Retinal pigment epithelial cell (primary cell): ENCODE measurements around the gene IL18.
A peak's percentile ranks its signal among the peaks of the same experiment; 100 is the strongest.
"Not testable (repeated sequence)": the region's sequence is repeated elsewhere in the genome, so short reads cannot be mapped to it uniquely, and the experiment has no call there.

Source experiments
- DNase-seq: peaks from one replicate; pipeline ENCODE4 v3.0.0-alpha.2; 2010; ENCODE audit warnings: low read depth
- H3K4me3 ChIP-seq: 2 replicates; pipeline ENCODE4 v1.5.1; 2011; ENCODE audit warnings: mild to moderate bottlenecking, low read length, control low read depth, moderate library complexity
- CTCF ChIP-seq: conservative IDR thresholded peaks from 2 replicates; pipeline ENCODE4 v1.5.1; 2011; ENCODE audit warnings: low read depth, low read length, control low read depth, inconsistent platforms

The IL18 gene

GRCh38 chr11:112167145-112167544 is 3.3 kb upstream of the IL18 start, which contains the start of gene TEX12:
Gene TEX12, plus strand, starts transcription at chr11:112167372. Its CDS starts 1,897 bp downstream, at chr11:112169269.
- TF ChIP-seq CTCF: no peak
- no peak for DNase-seq
- H3K4me3 ChIP-seq: no peak within 1 kb of the TSS

DNA sequence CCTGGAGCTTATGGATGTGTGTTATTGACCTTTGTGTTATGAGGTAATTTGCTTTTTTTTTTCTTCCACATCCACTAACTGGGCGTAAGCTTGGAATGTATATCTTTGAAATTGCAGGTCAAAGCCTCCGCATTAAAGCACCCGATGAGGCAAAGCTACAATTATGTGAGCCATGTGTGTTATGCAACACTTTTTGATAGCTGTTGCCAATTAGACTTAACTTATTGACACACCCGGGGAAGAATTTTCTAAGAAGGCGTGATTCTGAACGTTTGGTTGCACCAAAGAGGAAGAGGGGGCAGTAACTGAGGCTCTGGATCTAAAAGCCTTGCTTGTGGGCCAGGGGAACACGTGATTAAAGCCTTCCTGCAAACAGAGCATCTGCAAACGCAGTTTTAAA is 2.7 kb upstream of the IL18 start:
- no peak for TF ChIP-seq CTCF
- no peak overlapping the region for H3K4me3 ChIP-seq
- DNase-seq: peak; percentile 90

- H3K4me3 ChIP-seq: no peak overlapping the region
- no peak for TF ChIP-seq CTCF
- DNase-seq: no peak
Measured at GRCh38 chr11:112165049-112165448, 1.2 kb upstream of the IL18 start.

DNA sequence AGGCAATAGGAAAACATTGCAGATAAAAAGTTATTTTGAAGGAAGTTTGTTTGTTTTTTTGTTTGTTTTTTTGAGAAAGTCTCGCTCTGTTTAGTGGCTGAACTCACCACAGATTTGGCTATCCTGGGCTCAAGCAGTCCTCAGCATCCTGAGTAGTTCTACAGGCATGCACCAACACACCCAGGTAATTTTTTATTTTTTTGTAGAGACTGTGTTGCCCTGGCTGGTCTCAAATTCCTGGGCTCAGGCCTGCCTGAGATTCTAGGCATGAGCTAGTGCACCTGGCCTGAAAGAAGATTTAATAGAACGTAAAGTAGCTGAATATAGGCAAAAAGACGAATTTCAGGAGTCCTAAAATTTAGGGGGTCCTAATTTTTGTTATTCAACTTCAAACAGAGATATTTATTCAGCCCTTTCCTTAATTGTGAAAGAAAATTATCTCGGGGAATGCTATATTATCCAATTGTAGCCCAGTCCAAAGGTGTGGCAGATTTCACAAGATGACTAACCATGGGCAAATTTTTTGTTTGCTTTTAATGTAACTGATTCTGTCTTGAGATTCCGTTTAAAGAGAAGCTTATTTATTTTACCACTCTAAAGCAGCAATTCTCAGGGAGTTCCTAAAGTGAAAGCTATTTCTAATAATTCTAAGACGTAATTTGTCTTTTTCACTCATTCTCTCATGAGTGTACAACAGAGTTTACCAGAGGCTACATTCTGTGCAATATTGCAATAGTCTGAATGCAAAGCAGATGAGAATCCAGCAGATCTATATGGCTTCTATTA is 940 bp downstream of the IL18 start:
- peak overlapping the region; percentile 51 for H3K4me3 ChIP-seq
- no peak for DNase-seq
- TF ChIP-seq CTCF: no peak

DNA sequence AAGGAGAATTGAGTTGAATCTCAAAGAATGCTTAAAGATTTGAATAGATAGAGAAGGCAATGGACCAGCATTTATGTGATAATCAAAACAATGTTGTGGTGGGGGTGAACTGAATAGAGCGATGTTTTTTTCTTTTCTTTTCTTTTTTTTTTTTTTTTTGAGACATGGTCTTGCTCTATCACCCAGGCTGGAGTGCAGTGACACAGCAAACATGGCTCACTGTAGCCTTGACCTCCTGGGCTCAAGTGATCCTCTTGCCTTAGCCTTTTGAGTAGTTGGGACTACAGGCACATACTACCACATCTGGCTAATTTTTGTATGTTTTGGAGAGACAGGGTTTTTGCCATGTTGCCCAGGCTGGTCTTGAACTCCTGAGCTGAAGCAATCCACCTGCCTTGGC is 1.7 kb downstream of the IL18 start:
- not testable (repeated sequence) for DNase-seq
- peak overlapping the region; percentile 51 for H3K4me3 ChIP-seq

GRCh38 chr11:112161012-112161411 is 2.9 kb downstream of the IL18 start:
- TF ChIP-seq CTCF: no peak
- peak overlapping the region; percentile 7 for H3K4me3 ChIP-seq
- no peak for DNase-seq

- DNase-seq: no peak
Measured at GRCh38 chr11:112160091-112160848, 3.6 kb downstream of the IL18 start.

More at GRCh38 chr11:112160091-112160848, 3.6 kb downstream of the IL18 start:
- TF ChIP-seq CTCF: no peak
- peak overlapping the region; percentile 4 for H3K4me3 ChIP-seq
